Germinal center (tissue), 1 donor: ENCODE results near the gene CFAP69.
"Not testable (repeated sequence)": the region's sequence is repeated elsewhere in the genome, so short reads cannot be mapped to it uniquely, and the experiment has no call there.

Experiments
- DNase-seq: peaks from one replicate; pipeline ENCODE4 v3.0.0; 2012; ENCODE audit warnings: mixed read lengths, low spot score

Gene CFAP69

DNA sequence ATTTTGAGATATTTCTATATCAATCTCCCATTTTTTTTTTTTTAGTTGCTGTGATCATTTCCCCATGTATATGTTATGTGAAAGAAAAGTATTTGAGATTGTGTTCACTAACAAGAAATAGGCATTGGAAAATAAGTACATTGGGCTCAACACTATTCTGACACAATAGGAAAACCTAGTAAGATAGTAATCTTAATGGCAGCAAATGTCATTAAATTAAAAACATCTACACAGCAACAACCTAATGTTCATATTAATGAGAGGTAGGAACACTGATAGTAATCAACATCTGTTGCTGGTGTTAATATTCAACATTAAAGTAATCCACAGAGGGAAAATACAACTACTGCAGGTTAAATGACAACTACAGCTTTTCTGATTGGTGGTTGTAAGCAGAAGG, 100.0 kb downstream of the CFAP69 start:
- no peak for DNase-seq

DNA sequence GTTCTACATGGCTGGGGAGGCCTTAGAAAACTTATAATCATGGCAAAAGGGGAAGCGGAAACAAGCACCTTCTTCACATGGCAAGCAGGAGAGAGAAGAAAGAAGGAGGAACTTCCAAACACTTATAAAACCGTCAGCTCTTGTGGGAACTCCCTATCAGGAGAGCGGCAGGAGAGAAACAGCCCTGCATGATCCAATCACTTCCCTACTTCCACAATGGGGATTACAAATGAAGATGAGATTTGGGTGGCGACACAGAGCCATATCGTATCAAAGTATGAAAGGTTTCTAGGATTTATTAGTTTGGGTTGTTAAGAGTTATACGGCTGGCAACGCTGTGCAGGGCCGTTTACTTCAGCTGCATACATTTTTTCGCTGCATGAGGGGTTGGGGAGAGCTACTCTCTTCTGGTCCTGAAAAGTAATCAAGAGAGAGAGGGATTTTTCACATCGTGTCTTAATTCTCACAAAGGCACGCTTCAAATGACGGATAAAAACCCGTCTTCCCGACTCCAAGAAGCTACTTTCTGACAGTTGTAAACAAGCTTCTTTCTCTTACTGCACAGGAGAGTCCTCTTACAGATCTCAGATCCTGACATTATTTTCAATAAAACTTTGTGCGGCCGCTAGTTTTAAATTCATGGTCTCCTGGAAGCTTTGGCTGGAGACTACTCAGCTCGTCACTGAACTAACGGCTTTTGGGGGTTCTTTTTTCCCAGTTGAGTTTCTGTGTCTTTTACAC, 100.8 kb downstream of the CFAP69 start:
- DNase-seq = peak; percentile 2

DNA sequence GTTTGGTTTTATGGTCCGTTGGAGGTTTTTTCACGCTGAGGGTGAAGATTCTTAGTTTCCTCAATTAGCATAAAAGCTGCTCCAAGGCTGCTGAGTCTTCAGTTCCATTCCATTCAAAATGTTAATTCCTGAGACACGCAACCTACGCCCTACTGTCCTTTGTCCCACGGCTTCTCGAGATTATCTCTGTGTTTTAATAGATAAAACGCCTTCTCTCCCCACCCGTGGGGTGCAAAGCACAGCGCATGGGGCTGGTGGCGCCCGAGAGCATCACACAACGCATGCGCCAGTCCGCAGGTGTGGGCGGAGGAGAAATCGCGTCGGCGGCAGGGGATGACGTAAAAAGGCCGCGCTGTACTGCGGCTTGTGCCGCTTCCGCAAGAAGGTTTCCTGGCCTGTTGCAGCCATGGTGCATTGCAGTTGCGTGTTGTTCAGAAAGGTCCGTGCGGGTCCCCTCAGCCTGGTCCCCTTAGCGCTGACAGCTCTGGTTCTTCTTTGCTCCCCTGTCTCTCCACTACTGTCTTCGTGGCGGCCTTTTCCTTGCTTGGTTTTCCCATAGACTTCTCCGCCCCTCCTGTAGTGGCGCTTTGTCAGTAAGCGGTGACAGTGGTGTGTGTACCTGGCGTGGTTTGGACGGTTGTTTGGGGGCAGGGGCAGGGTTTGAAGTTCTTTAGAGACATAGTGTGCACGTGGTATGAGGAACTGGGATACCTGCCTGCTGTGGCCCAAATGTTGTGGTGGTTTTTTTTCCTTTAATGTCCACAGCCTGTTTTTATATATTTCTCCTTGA, 101.6 kb downstream of the CFAP69 start, which contains the start of gene GTPBP10:
Gene GTPBP10 (plus strand): TSS at position 381 of the 790 bp plus-strand sequence. CDS start 26 bp downstream, at position 407.
- DNase-seq = peak; percentile 94

DNA sequence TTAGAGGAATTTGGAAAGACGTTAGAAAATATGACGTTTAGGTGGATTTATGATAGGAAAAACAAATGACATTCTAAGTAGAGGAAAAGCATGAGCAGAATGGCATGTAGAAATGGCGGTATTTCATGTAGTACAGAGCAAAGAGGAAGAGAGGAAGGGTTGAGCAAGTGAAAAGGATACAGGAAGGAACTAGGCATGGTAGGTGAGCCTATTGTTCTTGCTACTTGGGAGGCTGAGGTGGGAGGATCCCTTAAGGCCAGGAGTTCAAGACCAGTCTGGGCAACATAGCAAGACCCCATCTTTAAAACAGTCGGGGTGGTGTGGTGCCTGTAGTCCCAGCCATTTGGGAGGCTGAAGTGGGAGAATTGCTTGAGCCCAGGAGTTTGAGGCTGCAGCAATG, 102.8 kb downstream of the CFAP69 start:
- DNase-seq = no peak

DNA sequence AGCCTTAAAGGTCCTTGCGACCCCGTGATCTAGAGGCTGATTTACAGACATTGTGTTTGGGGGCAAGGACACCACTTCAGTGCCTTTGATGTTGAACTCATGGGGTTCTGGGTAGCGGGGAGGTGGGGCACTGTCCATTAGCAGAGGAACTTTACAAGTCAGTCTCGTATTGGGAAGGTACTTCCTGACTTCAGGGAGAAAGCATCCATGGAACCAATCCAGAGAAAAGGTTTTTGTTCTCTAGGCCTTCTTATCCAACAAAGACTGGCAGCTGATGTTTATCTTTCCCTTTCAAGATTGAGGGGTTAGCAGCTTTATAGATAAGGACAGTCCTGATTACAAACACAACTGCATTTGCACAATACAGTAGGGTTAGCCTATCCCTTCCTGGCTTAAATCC, 104.3 kb downstream of the CFAP69 start:
- DNase-seq = no peak

DNA sequence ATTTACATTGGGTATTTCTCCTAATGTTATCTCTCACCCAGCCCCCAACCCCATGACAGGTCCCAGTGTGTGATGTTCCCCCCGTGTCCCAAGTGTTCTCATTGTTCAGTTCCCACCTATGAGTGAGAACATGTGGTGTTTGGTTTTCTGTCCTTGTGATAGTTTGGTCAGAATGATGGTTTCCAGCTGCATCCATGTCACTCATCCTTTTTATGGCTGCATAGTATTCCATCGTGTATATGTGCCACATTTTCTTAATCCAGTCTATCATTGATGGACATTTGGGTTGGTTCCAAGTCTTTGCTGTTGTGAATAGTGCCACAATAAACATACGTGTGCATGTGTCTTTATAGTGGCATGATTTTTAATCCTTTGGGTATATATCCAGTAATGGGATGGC, 105.1 kb downstream of the CFAP69 start:
- not testable (repeated sequence) for DNase-seq

DNA sequence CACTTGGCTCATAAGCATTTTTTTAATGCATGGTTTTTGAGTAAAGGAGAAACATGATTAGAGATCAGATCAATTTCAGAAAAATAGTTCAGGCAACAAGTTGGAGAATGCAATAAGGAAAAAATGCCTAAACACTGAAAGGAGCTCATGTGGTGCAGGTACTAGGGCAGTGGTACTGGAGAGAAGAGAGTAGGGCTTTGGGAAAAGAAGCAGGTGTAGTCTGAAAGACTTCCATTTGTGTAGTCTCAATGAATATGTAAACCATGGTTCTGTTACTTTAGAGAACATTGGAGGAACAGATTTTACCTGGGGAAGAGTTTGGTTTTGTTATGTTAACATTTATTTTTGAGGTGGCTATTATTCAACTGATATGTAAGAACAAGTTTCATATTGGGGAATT, 107.0 kb downstream of the CFAP69 start:
- DNase-seq = no peak
